IMR-90 (cell line): ENCODE results near the gene AANAT. TPM values are rescaled to one million over a fixed set of nuclear protein-coding genes. Genes with fewer than 3 reads are reported as not detected.

Experiments
- ATAC-seq: fragments of 200-7000 bp; cut with Tn5 transposase; 2 replicates; pipeline ENCODE4 v1.9.1; 2020; ENCODE audit warnings: low read depth, mild to moderate bottlenecking, moderate library complexity
- BruUV-seq: library from RNA; stranded (reverse); fragments of 400-500 nt; replicated peaks from 2 replicates; lab custom pipeline; 2021; lab: Mats Ljungman, UMichigan
- CTCF ChIA-PET: fragments of 300-600 bp; formaldehyde crosslinking; extraction: SDS; loops from one replicate; lab custom pipeline; 2021; ENCODE audit warnings: antibody characterized with exemption; lab: Yijun Ruan, JAX
- POLR2A ChIA-PET: fragments of 300-600 bp; sonication (Branson Sonifier 250); formaldehyde crosslinking; loops from one replicate; lab custom pipeline; 2022; ENCODE audit warnings: antibody characterized with exemption; ENCODE audit not compliant: unreplicated experiment; lab: Charles Lee
- DNase-seq: peaks from one replicate; pipeline ENCODE4 v3.0.0; 2013
- H2AFZ ChIP-seq: replicated peaks from 2 replicates; pipeline ENCODE3; 2013; ENCODE audit warnings: low read length, mild to moderate bottlenecking; ENCODE audit not compliant: poor library complexity
- H2AK5ac ChIP-seq: 2 replicates; pipeline ENCODE4 v1.6.1; 2013; ENCODE audit warnings: low read depth, low read length, inconsistent platforms
- H2AK9ac ChIP-seq: replicated peaks from 2 replicates; pipeline ENCODE3; 2013; ENCODE audit warnings: mild to moderate bottlenecking, low read depth, low read length, moderate library complexity; ENCODE audit not compliant: poor library complexity
- H2BK120ac ChIP-seq: 2 replicates; pipeline ENCODE4 v1.6.1; 2013; ENCODE audit warnings: low read depth, low read length, inconsistent platforms
- H2BK15ac ChIP-seq: 3 replicates; pipeline ENCODE4 v1.6.1; 2013; ENCODE audit warnings: low read depth, low read length, inconsistent platforms
- H2BK20ac ChIP-seq: 2 replicates; pipeline ENCODE4 v1.6.1; 2013; ENCODE audit warnings: low read depth, mild to moderate bottlenecking, inconsistent platforms, low read length, moderate library complexity
- H2BK5ac ChIP-seq: 2 replicates; pipeline ENCODE4 v1.6.1; 2013; ENCODE audit warnings: mild to moderate bottlenecking, low read depth, low read length, inconsistent platforms; ENCODE audit not compliant: poor library complexity, severe bottlenecking
- H3K14ac ChIP-seq: replicated peaks from 2 replicates; pipeline ENCODE4 v1.6.1; 2013; ENCODE audit warnings: low read depth, low read length, inconsistent platforms
- H3K18ac ChIP-seq: 2 replicates; pipeline ENCODE4 v1.6.1; 2013; ENCODE audit warnings: low read depth, low read length, control low read depth
- H3K23ac ChIP-seq: 2 replicates; pipeline ENCODE4 v1.6.1; 2013; ENCODE audit warnings: low read depth, low read length, inconsistent platforms
- H3K27ac ChIP-seq: 2 replicates; pipeline ENCODE4 v1.5.1; 2013; ENCODE audit warnings: mild to moderate bottlenecking, control low read depth, low read length; ENCODE audit not compliant: insufficient read depth
- H3K27me3 ChIP-seq: 2 replicates; pipeline ENCODE4 v1.6.1; 2013; ENCODE audit warnings: low read length; ENCODE audit not compliant: control insufficient read depth, insufficient read depth
- H3K36me3 ChIP-seq: 2 replicates; pipeline ENCODE4 v1.6.1; 2013; ENCODE audit warnings: low read length, mixed read lengths; ENCODE audit not compliant: control insufficient read depth, insufficient read depth
- H3K4ac ChIP-seq: 2 replicates; pipeline ENCODE4 v1.6.1; 2013; ENCODE audit warnings: low read depth, low read length, inconsistent platforms
- H3K4me1 ChIP-seq: 2 replicates; pipeline ENCODE4 v1.6.1; 2013; ENCODE audit warnings: low read length, mixed read lengths; ENCODE audit not compliant: control insufficient read depth, insufficient read depth
- H3K4me2 ChIP-seq: 2 replicates; pipeline ENCODE4 v1.6.1; 2013; ENCODE audit warnings: low read depth, mild to moderate bottlenecking, control low read depth, low read length, moderate library complexity
- H3K4me3 ChIP-seq: 2 replicates; pipeline ENCODE4 v1.5.1; 2013; ENCODE audit warnings: low read depth, mild to moderate bottlenecking, control low read depth, low read length, moderate library complexity; ENCODE audit not compliant: insufficient read depth
- H3K56ac ChIP-seq: 2 replicates; pipeline ENCODE4 v1.6.1; 2013; ENCODE audit warnings: low read length, inconsistent platforms; ENCODE audit not compliant: insufficient read depth; ENCODE audit errors: extremely low read depth
- H3K79me1 ChIP-seq, 2 experiments: 2 replicates each; pipeline ENCODE4 v1.6.1; 2013; ENCODE audit warnings: low read length in 2 of 2, inconsistent platforms in 1 of 2, low read depth in 1 of 2
- H3K9ac ChIP-seq: 2 replicates; pipeline ENCODE4 v1.6.1; 2013; ENCODE audit warnings: low read depth, low read length, control low read depth
- H3K9me1 ChIP-seq: 2 replicates; pipeline ENCODE4 v1.6.1; 2013; ENCODE audit warnings: low read length, inconsistent platforms; ENCODE audit not compliant: insufficient read depth
- H3K9me3 ChIP-seq: 2 replicates; pipeline ENCODE4 v1.6.1; 2013; ENCODE audit warnings: low read length; ENCODE audit not compliant: control insufficient read depth, insufficient read depth
- H4K20me1 ChIP-seq: 2 replicates; pipeline ENCODE4 v1.6.1; 2013; ENCODE audit warnings: low read length, inconsistent platforms; ENCODE audit not compliant: insufficient read depth
- H4K5ac ChIP-seq: 2 replicates; pipeline ENCODE4 v1.6.1; 2013; ENCODE audit warnings: mild to moderate bottlenecking, low read depth, low read length, control low read depth
- H4K8ac ChIP-seq, 2 experiments: 2 replicates each; pipeline ENCODE4 v1.6.1; 2013; ENCODE audit warnings: low read depth in 2 of 2, low read length in 2 of 2, control low read depth in 1 of 2, inconsistent platforms in 1 of 2
- H4K91ac ChIP-seq: 2 replicates; pipeline ENCODE4 v1.6.1; 2013; ENCODE audit warnings: low read depth, low read length, inconsistent platforms; ENCODE audit not compliant: insufficient read depth
- BHLHE40 ChIP-seq: fragments of 150-350 bp; IDR thresholded peaks from 2 replicates; pipeline ENCODE4 v1.6.1; 2016; ENCODE audit warnings: mild to moderate bottlenecking, low read depth, low read length
- CHD1 ChIP-seq: IDR thresholded peaks from 2 replicates; pipeline ENCODE4 v1.6.1; 2012; ENCODE audit warnings: low read depth, low read length, improper control_type of control experiment
- CTCF ChIP-seq: conservative IDR thresholded peaks from 2 replicates; pipeline ENCODE4 v1.5.1; 2012; ENCODE audit warnings: mild to moderate bottlenecking, low read depth, low read length, improper control_type of control experiment
- ELK1 ChIP-seq: fragments of 150-350 bp; IDR thresholded peaks from 2 replicates; pipeline ENCODE4 v1.6.1; 2016; ENCODE audit warnings: low read depth, mild to moderate bottlenecking, low read length, moderate library complexity, borderline replicate concordance
- FOS ChIP-seq: fragments of 150-350 bp; IDR thresholded peaks from 2 replicates; pipeline ENCODE4 v1.6.1; 2016; ENCODE audit warnings: low read depth, low read length
- MAFK ChIP-seq: IDR thresholded peaks from 2 replicates; pipeline ENCODE4 v1.6.1; 2012; ENCODE audit warnings: low read depth, low read length, improper control_type of control experiment
- MAZ ChIP-seq: IDR thresholded peaks from 2 replicates; pipeline ENCODE4 v1.6.1; 2012; ENCODE audit warnings: low read depth, mild to moderate bottlenecking, low read length, improper control_type of control experiment, moderate library complexity, borderline replicate concordance
- MXI1 ChIP-seq: IDR thresholded peaks from 2 replicates; pipeline ENCODE4 v1.6.1; 2012; ENCODE audit warnings: low read depth, mild to moderate bottlenecking, low read length, moderate library complexity, borderline replicate concordance
- NFE2L2 ChIP-seq: fragments of 150-350 bp; IDR thresholded peaks from 2 replicates; pipeline ENCODE4 v1.6.1; 2016; ENCODE audit warnings: low read depth, mild to moderate bottlenecking, low read length
- POLR2A ChIP-seq: IDR thresholded peaks from 2 replicates; pipeline ENCODE4 v1.6.1; 2012; ENCODE audit warnings: mild to moderate bottlenecking, low read depth, low read length
- RAD21 ChIP-seq: IDR thresholded peaks from 2 replicates; pipeline ENCODE4 v1.6.1; 2012; ENCODE audit warnings: low read length, improper control_type of control experiment
- RCOR1 ChIP-seq: IDR thresholded peaks from 2 replicates; pipeline ENCODE4 v1.6.1; 2012; ENCODE audit warnings: mild to moderate bottlenecking, low read length, improper control_type of control experiment; ENCODE audit not compliant: insufficient replicate concordance
- RFX5 ChIP-seq: IDR thresholded peaks from 2 replicates; pipeline ENCODE4 v1.8.0; 2012; ENCODE audit warnings: low read depth, mild to moderate bottlenecking, low read length, moderate library complexity
- SMC3 ChIP-seq: fragments of 150-350 bp; IDR thresholded peaks from 2 replicates; pipeline ENCODE4 v1.6.1; 2016; ENCODE audit warnings: low read depth, mild to moderate bottlenecking, antibody characterized with exemption, low read length, moderate library complexity
- USF2 ChIP-seq: fragments of 150-350 bp; IDR thresholded peaks from 2 replicates; pipeline ENCODE4 v1.6.1; 2017; ENCODE audit warnings: mild to moderate bottlenecking, antibody characterized with exemption, low read length, low read depth
- WGBS, 2 experiments: methylation state at CpG; one replicate each; pipeline versions ENCODE4 v1.1.5 to v1.1.7; 2013; ENCODE audit warnings: missing lambda C conversion rate in 2 of 2; ENCODE audit not compliant: insufficient read length in 1 of 2; ENCODE audit errors: extremely low coverage in 2 of 2; 5-methylcytosine and 5-hydroxymethylcytosine counted together
- dilution Hi-C: fragments of 300-500 bp; cut with HindIII; formaldehyde crosslinking; loops from one replicate; pipeline ENCODE4 v1.14.3; 2018; ENCODE audit warnings: low sequenced_read_pairs; ENCODE audit not compliant: unreplicated experiment
- in situ Hi-C: fragments of 300-500 bp; cut with MboI; formaldehyde crosslinking; loops from 3 replicates; pipeline ENCODE4 v1.14.3; 2019; ENCODE audit warnings: low sequenced_read_pairs, inconsistent platforms, mixed read lengths
- intact Hi-C: fragments of 100-400 bp; cut with micrococcal nuclease; formaldehyde crosslinking; loops from 2 replicates; pipeline ENCODE4 v1.10.0; 2022
- polyA plus RNA-seq, 3 experiments: library from polyadenylated mRNA; depleted of rRNA; stranded (reverse); fragments of >200 nt; gene quantifications; 2 replicates each; pipeline ENCODE4 v1.2.3, GENCODE V29; 2012; ENCODE audit warnings: low replicate concordance in 1 of 3
- total RNA-seq: library from RNA; depleted of rRNA; stranded (reverse); fragments of >200 nt; gene quantifications from 2 replicates; pipeline ENCODE4 v1.2.3, GENCODE V29; 2012

The AANAT gene
- total and polyA plus RNA-seq, 2 of the 4 experiments (the other 2 are of a cell fraction): 0.21 TPM; not detected in 1

GRCh38 chr17:76492989-76493501 lies 25.6 kb downstream of the AANAT start:
- Histone ChIP-seq H4K91ac (peak overlapping the region; percentile 86), H3K56ac (no peak overlapping the region), H2AFZ (peak overlapping the region; percentile 87), H3K23ac (peak overlapping the region; percentile 74; the same call in 1 of the 2 replicates), H3K27ac (peak overlapping the region; percentile 70), H3K9ac (peak overlapping the region; percentile 62), H2BK120ac (peak overlapping the region; percentile 79; the same call in 1 of the 2 replicates), H3K4ac (peak overlapping the region; percentile 75), H3K4me1 (peaks cover 22% of the 10 kb centered on the region), H4K5ac (peak overlapping the region; percentile 70), H3K36me3 (no peaks in the 10 kb centered on the region), H2BK15ac (0 out of 3 replicates have a peak overlapping the region, but pooled peaks have one; percentile 61), H3K14ac (peak overlapping the region; percentile 91), H3K27me3 (no peaks in the 10 kb centered on the region), H2BK5ac (peak overlapping the region; percentile 78), H3K79me1 (peaks cover 0 to 14% of the 10 kb centered on the region in 2 experiments; a peak in 3 of 4 replicates), H2AK9ac (peak overlapping the region; percentile 90), H2BK20ac (peak overlapping the region; percentile 20; the same call in 1 of the 2 replicates), H3K4me2 (peak overlapping the region; percentile 26), H4K20me1 (no peaks in the 10 kb centered on the region), H3K9me1 (peaks cover 7% of the 10 kb centered on the region), H3K18ac (peak overlapping the region; percentile 35), H2AK5ac (peak overlapping the region; percentile 87), H3K9me3 (no peaks in the 10 kb centered on the region), H4K8ac (peak overlapping the region; percentile 74 to 93; a peak in 3 of 4 replicates), H3K4me3 (no peak overlapping the region)
- no CpG with 5 or more reads among the region's 15 CpGs for WGBS, 2 experiments
- intact Hi-C loops (no loop called here), in situ Hi-C loops (no loop called here), dilution Hi-C loops (no loop called here)
- ATAC-seq: peak; percentile 81
- POLR2A ChIA-PET: no interaction called here
- CTCF ChIA-PET: interaction anchor here (0.6 to 1.0 kb wide), 2 partner anchors 30 to 123 kb away, joined by 3 to 5 read pairs; no protein-coding TSS in a partner anchor
- DNase-seq: peak; percentile 93
- BruUV-seq: no TSS peak
- TF ChIP-seq MAFK (peak; percentile 52; the same call in 1 of the 2 replicates), RFX5 (no peak), CHD1 (no peak), FOS (peak; percentile 62), RAD21 (no peak), CTCF (no peak), USF2 (peak; percentile 38; the same call in 1 of the 2 replicates), BHLHE40 (peak; percentile 18; the same call in 1 of the 2 replicates), ELK1 (no peak), NFE2L2 (no peak), RCOR1 (no peak), SMC3 (no peak), POLR2A (no peak), MXI1 (no peak), MAZ (peak; percentile 65)
